Peyer's patch (tissue), 4 donors: Measurements from ENCODE around the gene DKKL1. TPM values are rescaled to one million over a fixed set of nuclear protein-coding genes. Genes with fewer than 3 reads are reported as not detected.
"Not testable (repeated sequence)": the region's sequence is repeated elsewhere in the genome, so short reads cannot be mapped to it uniquely, and the experiment has no call there.

Source experiments
- DNase-seq, 3 donors: peaks; one replicate each; pipeline ENCODE4 v3.0.0-alpha.2; 2017 to 2019
- H3K27ac ChIP-seq, 4 donors: fragments of 200-600 bp; sonication (generic); one replicate each; pipeline ENCODE4 v1.5.1; 2016 to 2019
- H3K27me3 ChIP-seq, 2 donors: fragments of 200-600 bp; sonication (generic); one replicate each; pipeline ENCODE4 v1.5.1; 2019
- H3K36me3 ChIP-seq, 3 donors: fragments of 200-600 bp; sonication (generic); one replicate each; pipeline ENCODE4 v1.5.1; 2016 to 2019
- H3K4me1 ChIP-seq, 4 donors: fragments of 200-600 bp; sonication (generic); one replicate each; pipeline ENCODE4 v1.5.1; 2016 to 2019
- H3K4me3 ChIP-seq, 4 donors: fragments of 200-600 bp; sonication (generic); 1 replicate in 3 of 4; 2 replicates in 1 of 4; pipeline ENCODE4 v1.5.1; 2016 to 2019; ENCODE audit warnings: mild to moderate bottlenecking in 1 of 4
- H3K9me3 ChIP-seq, 4 donors: fragments of 200-600 bp; sonication (generic); one replicate each; pipeline ENCODE4 v1.5.1; 2016 to 2019; ENCODE audit warnings: mild to moderate bottlenecking in 1 of 4
- POLR2A ChIP-seq, 2 donors: fragments of 450-650 bp; IDR thresholded peaks; one replicate each; pipeline ENCODE4 v1.5.1; 2017; ENCODE audit warnings: antibody characterized with exemption in 2 of 2, mild to moderate bottlenecking in 2 of 2, moderate library complexity in 2 of 2
- total RNA-seq, 4 donors: library from RNA; depleted of rRNA; stranded (reverse); fragments of >200 nt; gene quantifications; one replicate each; pipeline ENCODE4 v1.1.0, GENCODE V29; 2016
- TF ChIP-seq, protein P1 (sequence below), 6 experiments: fragments of 450-650 bp in 4 of 6; fragments of 200-600 bp in 2 of 6; sonication (generic) in 1 of 6; IDR thresholded peaks; one replicate each; pipeline ENCODE4 v1.5.1; 2017 to 2019; ENCODE audit warnings: antibody characterized with exemption in 6 of 6, mild to moderate bottlenecking in 3 of 6, moderate library complexity in 1 of 6

The DKKL1 gene
- not detected for total RNA-seq

DNA sequence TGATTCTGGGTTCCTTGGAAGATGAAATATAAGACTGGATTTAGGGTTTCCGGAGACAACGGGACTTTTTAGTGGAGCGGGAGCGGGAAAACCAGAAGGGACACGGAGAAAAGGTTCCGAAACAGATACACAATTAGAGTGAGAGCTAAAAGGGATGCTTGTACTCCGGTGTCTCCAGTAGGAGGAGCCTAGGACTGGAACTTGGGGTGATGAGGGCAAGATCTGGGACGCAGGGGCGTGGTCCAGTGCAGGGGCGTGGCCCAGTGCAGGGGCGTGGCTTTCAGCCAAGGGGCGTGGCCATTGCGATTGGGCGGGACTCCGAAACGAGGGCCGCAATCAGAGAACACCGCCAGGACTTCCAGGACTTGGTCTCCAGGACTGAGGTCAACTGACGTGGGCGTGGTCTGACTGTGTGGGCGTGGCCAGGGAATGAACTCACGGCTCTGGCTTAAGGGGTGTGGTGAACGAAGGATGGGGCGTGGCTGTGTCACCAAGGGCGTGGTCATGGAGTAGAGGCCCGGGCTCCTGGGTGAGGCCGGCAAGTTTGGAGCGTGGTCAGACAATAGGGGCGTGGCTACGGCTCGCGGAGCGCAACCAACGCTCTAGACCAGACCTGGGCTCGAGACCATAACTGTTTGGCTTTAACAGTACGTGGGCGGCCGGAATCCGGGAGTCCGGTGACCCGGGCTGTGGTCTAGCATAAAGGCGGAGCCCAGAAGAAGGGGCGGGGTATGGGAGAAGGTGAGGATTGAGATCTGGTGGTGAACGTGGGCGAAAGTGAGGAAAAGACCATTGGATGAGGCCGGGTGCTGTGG is at the start of gene DKKL1:
Gene DKKL1, plus strand, starts transcription at position 610 of the 815 bp plus-strand sequence. Its CDS starts 122 bp downstream, at position 732.
- peak within 1 kb of the TSS; percentile 22 to 88 (median 79) for H3K27ac ChIP-seq
- peak within 1 kb of the TSS; percentile 17 to 61 (median 40) for H3K4me3 ChIP-seq
- no peaks in the 10 kb centered on the region for H3K36me3 ChIP-seq
- peak; percentile 96 to 97 (median 96) for DNase-seq
- peaks cover 0 to 15% (median 6%) of the 10 kb centered on the region in 4 donors for H3K4me1 ChIP-seq
- H3K27me3 ChIP-seq = no peaks in the 10 kb centered on the region
- no peak for TF ChIP-seq POLR2A (IDR thresholded peaks at IDR 0.05)
- TF ChIP-seq, protein P1, sequence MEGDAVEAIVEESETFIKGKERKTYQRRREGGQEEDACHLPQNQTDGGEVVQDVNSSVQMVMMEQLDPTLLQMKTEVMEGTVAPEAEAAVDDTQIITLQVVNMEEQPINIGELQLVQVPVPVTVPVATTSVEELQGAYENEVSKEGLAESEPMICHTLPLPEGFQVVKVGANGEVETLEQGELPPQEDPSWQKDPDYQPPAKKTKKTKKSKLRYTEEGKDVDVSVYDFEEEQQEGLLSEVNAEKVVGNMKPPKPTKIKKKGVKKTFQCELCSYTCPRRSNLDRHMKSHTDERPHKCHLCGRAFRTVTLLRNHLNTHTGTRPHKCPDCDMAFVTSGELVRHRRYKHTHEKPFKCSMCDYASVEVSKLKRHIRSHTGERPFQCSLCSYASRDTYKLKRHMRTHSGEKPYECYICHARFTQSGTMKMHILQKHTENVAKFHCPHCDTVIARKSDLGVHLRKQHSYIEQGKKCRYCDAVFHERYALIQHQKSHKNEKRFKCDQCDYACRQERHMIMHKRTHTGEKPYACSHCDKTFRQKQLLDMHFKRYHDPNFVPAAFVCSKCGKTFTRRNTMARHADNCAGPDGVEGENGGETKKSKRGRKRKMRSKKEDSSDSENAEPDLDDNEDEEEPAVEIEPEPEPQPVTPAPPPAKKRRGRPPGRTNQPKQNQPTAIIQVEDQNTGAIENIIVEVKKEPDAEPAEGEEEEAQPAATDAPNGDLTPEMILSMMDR (IDR thresholded peaks at IDR 0.05) = peak in 3 of 6 experiments; percentile 7 to 14 (median 14)
- no peaks in the 10 kb centered on the region for H3K9me3 ChIP-seq

DNA sequence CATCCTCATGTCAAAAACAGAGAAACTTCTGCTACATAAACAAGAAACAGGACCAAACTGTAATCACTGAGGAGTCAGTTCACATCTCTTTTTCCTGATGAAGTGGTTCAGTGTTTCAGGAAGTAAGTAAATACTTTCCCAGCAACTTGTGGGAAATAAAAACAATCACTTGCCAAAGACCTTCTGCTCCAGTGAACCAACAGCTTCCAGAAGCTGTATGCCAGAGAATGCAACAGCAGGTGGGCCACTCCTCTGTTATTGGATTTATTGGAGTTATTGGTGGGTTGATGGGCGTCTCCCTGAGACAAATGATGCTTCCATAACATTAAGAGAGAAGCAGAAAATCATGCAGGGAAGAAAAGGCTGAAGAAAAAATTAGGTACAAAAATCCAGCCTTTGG is 48.6 kb upstream of the DKKL1 start:
- Histone ChIP-seq H3K27ac (no peak overlapping the region), H3K9me3 (no peaks in the 10 kb centered on the region), H3K4me1 (no peaks in the 10 kb centered on the region), H3K4me3 (no peak overlapping the region), H3K27me3 (no peaks in the 10 kb centered on the region), H3K36me3 (no peaks in the 10 kb centered on the region)
- no peak for DNase-seq
- TF ChIP-seq POLR2A (IDR thresholded peaks at IDR 0.05) = no peak
- TF ChIP-seq, protein P1 (IDR thresholded peaks at IDR 0.05) = no peak

DNA sequence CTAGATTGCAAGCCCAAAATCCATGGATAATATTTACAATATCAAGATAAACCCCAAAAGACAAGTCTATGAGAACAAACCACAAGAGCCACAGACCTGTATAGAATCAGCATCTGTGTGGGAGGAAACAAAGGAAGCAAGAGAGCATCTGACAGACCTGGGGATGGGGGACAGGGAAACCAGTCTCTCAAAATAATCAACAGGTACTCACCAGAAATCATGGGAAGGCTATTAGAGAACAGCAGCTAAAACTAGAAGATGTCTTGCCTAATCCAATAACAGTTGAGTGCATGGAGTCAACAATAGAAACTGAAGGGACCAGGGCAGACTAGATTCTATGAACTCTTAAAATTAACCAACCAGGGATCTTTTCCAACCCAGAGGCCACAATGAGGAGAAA is 47.4 kb upstream of the DKKL1 start:
- Histone ChIP-seq H3K27ac (no peak overlapping the region), H3K36me3 (no peaks in the 10 kb centered on the region), H3K4me3 (no peak overlapping the region), H3K4me1 (no peaks in the 10 kb centered on the region), H3K9me3 (no peaks in the 10 kb centered on the region), H3K27me3 (no peaks in the 10 kb centered on the region)
- DNase-seq = no peak
- TF ChIP-seq, protein P1 (IDR thresholded peaks at IDR 0.05) = no peak
- TF ChIP-seq POLR2A (IDR thresholded peaks at IDR 0.05) = no peak

DNA sequence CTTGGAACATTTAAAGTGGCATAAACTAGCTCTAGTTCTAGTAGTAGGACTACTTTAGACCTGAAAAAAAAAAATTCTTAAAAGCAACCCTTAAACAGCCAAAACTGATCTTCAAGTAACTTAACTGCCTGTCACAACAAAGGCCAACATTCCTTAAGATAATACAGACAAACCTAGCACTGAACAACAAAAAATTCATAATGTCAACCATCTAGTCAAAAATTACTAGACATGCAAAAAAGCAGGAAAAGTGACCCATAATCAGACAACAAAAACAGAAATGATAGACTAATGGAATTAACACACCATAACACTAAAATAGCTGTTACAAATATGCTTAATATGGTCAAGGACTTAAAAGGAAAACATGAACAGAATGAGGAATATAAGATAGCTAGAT is 45.4 kb upstream of the DKKL1 start:
- H3K4me1 ChIP-seq = no peaks in the 10 kb centered on the region
- H3K36me3 ChIP-seq = no peaks in the 10 kb centered on the region
- TF ChIP-seq, protein P1 (IDR thresholded peaks at IDR 0.05) = no peak
- TF ChIP-seq POLR2A (IDR thresholded peaks at IDR 0.05) = no peak
- H3K27me3 ChIP-seq = no peaks in the 10 kb centered on the region
- no peaks in the 10 kb centered on the region for H3K9me3 ChIP-seq
- H3K27ac ChIP-seq = no peak overlapping the region
- DNase-seq = no peak
- no peak overlapping the region for H3K4me3 ChIP-seq

DNA sequence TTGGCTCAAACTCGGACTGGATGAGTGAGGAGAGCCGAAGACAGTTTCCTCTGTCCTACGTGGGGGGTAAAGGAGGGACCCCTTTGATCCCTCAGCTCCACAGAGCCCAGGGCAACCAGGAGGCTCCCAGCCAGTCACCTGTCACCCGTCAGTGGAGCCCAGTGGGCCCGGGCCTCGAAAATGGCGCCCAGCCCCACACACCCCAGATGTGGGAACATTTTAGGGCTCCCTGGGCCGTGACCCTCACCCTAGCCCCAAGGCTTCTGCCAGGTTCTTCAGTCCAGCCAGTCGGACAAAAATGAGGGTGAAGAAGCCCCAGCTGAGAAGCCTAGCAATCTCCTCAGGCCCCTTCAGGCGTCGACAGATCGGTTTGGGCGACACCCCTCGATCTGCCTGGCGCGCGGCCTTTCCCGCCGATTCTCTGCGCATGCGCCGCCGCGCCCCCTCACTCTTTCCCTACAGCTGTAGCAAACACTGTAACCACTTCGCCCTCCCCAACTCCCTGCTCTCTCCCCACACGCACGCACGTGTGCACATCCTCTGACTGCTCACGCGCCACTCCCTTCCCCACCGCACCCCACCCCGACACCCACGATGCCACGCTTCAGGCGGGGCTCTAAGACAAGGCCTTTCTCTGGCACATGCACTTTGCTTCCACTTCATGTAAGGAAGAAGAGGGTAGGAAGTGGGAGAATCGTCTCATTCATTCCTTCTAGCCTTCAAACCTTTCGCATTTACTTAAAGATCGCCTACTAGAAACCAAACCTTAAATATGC is 38.7 kb upstream of the DKKL1 start, which contains the start of gene SLC6A16:
Gene SLC6A16, minus strand, starts transcription at position 391 of the 776 bp plus-strand sequence. CDS start 13,844 bp downstream, outside the sequence.
- H3K36me3 ChIP-seq = no peaks in the 10 kb centered on the region
- no peak within 1 kb of the TSS for H3K4me3 ChIP-seq
- H3K27ac ChIP-seq = peak within 1 kb of the TSS in 2 of 4 donors; percentile 41 to 89
- H3K9me3 ChIP-seq = no peaks in the 10 kb centered on the region
- TF ChIP-seq POLR2A (IDR thresholded peaks at IDR 0.05) = no peak
- TF ChIP-seq, protein P1 (IDR thresholded peaks at IDR 0.05) = no peak
- DNase-seq = no peak
- peaks cover 0 to 13% (median 0%) of the 10 kb centered on the region in 4 donors for H3K4me1 ChIP-seq
- H3K27me3 ChIP-seq = no peaks in the 10 kb centered on the region

DNA sequence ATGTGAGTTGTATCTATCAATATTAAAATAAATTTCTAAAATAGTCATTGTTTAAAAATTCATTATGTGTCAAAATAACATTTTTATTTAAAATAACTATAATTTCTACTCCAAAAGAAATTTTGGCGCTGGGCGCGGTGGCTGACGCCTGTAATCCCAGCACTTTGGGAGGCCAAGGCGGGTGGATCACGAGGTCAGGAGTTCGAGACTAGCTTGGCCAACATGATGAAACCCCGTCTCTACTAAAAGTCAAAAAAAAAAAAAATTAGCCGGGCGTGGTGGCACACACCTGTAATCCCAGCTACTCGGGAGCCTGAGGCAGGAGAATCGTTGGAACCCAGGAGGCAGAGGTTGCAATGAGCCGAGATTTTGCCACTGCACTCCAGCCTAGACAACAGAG is 37.9 kb upstream of the DKKL1 start:
- H3K36me3 ChIP-seq, H3K4me3 ChIP-seq, DNase-seq, H3K9me3 ChIP-seq, H3K27me3 ChIP-seq: not testable (repeated sequence)
- peak overlapping the region in 2 of 4 donors; percentile 41 to 89 for H3K27ac ChIP-seq
- peaks cover 0 to 13% (median 0%) of the 10 kb centered on the region in 4 donors for H3K4me1 ChIP-seq
